UCSD-AML1 (cell line): ENCODE measurements around the gene SMC3.

Experiments
- DNase-seq: peaks from one replicate; lab custom pipeline; 2025; ENCODE audit not compliant: unreplicated experiment; lab: John Stamatoyannopoulos, UW

The SMC3 gene

DNA sequence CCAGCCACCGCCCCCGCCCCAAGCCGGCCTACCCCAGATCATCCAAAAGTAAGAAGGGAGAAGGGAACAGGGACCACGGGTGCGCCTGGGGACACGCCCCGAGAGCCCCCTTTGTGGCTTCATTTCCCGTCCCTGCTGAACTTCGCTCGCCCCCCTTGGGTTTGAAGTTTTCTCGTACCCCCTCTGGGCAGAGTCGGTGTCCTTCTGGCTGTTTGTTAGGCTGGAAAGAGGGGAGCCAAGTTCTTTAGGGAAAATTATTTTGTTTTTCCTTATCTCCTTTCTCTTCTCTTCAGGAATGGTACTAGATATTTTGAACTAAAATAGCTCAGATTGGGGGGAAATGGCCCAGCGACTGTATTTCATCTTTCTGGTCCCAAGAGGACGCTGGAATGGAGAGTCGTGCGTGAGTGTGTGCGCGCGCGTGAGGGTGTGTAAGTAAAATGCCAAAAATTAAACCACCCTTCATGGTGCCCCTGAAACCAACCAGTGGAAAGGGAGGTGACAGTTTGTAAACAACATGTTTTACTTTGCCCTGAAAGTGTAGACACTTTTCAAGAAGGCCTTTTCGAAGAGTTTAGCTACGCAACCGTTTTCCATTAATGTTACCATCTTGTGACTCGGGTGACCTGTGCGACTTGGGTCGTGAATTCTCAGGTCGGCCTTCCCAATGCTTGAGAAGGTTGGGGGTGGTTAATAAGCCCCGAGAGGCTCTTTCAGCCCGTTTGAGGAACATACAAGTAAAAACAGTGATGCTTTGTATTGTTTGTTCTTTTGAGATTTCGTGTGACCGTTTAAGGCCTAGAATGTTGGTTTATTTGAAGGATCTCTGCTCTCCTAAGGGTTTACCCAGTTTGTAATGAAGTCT lies 77.3 kb downstream of the SMC3 start:
- no peak for DNase-seq

GRCh38 chr10:110646417-110647135 lies 79.1 kb downstream of the SMC3 start:
- no peak for DNase-seq

- no peak for DNase-seq
These were observed 79.6 kb downstream of the SMC3 start for GRCh38 chr10:110647136-110647430.

DNA sequence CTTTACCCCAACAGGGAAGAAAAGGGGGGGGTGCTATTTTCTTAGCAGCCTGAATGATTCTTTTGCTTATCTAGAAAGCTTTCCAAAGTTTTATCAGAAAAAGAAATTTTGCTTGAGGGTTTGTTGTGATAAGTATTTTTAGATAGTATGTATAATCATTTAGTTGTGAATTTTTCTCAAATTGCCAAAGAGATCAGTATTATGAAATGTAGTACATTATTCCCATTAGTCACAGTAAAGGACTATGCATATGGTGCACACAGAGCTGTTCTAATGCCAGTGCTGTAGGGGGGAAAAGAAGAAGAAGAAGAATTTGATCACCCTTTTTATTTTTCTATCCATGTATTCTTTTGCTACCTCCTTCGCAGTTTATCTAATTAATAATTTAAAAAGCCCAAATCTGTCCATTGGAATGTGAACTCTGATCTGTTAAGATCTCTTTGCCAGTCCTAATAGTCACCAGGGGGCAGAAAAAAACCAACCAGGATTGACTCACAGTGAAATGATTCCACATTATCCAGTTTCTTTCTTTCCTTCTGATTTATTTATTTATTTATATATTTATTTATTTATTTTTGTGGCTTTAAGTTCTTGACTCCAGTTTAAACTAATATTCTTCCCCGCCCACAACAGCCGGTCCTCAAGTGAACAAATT lies 81.3 kb downstream of the SMC3 start:
- no peak for DNase-seq

- no peak for DNase-seq
These were observed 82.1 kb downstream of the SMC3 start for GRCh38 chr10:110649347-110650264.

DNA sequence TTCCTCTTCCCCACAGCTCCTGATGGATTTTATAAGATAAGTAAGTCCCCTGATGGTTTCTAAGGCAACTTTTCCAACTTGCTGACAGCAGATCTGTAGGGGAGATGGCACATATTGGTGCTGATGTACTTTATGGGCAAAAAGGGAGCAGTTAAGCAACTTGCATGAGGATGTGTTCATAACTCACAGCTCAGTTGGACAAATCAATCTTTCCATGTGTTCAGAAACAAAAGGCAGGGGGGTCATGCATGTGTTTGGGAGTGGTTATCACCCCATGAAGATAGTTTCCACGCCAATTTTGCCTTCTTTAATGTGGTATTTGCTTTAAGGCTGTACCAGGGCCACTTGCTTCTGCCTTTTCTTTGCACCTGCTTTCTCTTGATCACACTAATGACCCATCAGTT lies 82.8 kb downstream of the SMC3 start:
- DNase-seq = no peak

GRCh38 chr10:110651044-110651958 lies 83.8 kb downstream of the SMC3 start:
- peak; percentile 74 for DNase-seq

- no peak for DNase-seq
These were observed 85.1 kb downstream of the SMC3 start for GRCh38 chr10:110652475-110653118.
